Measurements from ENCODE around the gene RNF151.
"Not testable (repeated sequence)": the region's sequence is repeated elsewhere in the genome, so short reads cannot be mapped to it uniquely, and the experiment has no call there.

The RNF151 gene

DNA sequence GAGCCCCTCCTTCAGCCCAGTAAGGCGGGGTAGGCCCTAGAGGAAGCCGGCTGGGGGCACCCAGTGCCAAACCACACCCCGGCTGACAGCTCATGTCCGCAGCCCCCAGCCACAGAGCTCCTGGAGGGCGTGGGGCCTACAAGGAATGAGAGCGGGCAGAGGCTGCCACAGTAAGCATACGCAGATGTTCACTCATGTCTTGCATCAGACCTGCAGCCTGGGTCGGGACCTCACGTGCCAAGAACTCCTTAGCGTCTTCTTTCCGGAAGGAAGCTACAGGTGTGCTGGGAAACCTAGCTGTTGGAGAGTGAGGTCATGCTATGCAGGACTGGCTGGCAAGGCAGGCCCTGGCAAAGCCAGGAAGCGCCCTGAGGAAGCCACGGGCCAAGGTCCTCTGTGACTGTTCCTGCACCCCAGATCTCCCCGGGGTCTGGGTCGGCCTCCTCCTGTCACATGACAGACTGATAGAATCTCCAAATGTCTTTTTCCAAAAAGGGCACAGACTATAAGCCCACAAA is 41.4 kb downstream of the RNF151 start:
- DNase-seq (ENCODE audit: low read depth) = peak; percentile 89
- TF ChIP-seq, protein P1, sequence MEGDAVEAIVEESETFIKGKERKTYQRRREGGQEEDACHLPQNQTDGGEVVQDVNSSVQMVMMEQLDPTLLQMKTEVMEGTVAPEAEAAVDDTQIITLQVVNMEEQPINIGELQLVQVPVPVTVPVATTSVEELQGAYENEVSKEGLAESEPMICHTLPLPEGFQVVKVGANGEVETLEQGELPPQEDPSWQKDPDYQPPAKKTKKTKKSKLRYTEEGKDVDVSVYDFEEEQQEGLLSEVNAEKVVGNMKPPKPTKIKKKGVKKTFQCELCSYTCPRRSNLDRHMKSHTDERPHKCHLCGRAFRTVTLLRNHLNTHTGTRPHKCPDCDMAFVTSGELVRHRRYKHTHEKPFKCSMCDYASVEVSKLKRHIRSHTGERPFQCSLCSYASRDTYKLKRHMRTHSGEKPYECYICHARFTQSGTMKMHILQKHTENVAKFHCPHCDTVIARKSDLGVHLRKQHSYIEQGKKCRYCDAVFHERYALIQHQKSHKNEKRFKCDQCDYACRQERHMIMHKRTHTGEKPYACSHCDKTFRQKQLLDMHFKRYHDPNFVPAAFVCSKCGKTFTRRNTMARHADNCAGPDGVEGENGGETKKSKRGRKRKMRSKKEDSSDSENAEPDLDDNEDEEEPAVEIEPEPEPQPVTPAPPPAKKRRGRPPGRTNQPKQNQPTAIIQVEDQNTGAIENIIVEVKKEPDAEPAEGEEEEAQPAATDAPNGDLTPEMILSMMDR (conservative IDR thresholded peaks at IDR 0.05; ENCODE audit: control insufficient read depth, insufficient read depth, low read depth, low read length) = no peak
- peak overlapping the region; percentile 63 for H3K4me3 ChIP-seq (ENCODE audit: control insufficient read depth, low read depth, low read length)

DNA sequence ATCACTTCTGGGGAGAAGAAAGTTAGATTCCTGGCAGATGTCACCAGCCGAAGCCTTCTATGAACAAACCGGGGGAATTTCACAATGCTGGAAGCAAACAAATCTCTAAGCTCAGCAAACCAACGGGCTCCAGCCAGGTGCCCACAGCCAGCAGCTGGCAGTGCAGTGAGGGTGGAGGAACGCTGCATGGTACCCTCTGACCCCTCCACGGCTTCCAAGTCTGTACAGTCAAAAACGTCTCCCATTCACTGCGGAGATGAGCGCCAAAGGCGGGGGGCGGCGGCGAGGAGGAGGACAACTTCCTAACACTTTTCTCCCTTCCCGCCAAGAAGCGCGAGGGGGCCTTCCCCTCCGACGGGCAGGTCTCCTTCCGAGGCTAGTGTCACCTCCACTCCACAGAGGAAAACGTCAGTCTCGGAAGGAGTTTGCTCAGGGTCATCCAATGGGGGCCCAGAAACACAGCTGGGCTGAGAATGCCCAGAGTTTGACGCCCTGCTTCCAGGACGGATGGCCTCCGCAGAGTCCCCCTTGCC is 42.0 kb downstream of the RNF151 start:
- TF ChIP-seq, protein P1 (conservative IDR thresholded peaks at IDR 0.05; ENCODE audit: control insufficient read depth, insufficient read depth, low read depth, low read length) = no peak
- peak overlapping the region; percentile 63 for H3K4me3 ChIP-seq (ENCODE audit: control insufficient read depth, low read depth, low read length)
- peak; percentile 55 for DNase-seq (ENCODE audit: low read depth)

DNA sequence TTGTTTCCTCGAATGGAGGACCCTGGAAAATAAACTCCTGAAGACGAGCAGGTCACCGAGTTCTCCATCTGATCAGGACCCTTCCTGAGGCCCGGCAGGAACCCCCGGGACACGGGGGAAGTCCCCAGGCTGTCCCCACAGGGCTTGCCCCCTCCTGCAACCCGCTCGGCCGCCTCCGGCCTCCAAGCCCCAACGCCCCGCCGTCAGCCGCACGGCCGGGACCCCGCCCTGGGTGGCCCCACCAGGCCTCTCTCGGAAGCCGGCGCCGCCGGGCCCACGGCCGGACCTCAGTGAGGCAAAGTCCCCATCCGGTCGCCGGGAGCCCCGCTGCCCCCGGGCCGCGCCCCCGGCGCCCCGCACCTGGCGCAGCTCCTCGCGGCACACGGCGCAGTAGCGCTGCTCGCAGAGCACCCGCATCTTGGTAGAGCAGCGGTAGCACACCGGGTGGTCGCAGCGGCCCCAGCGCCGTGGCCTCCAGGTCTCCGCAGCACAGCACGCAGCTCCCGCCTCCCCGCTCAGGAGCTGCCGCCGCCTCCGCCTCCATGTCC is 42.6 kb downstream of the RNF151 start:
- H3K4me3 ChIP-seq (ENCODE audit: control insufficient read depth, low read depth, low read length) = peak overlapping the region; percentile 63
- TF ChIP-seq, protein P1 (conservative IDR thresholded peaks at IDR 0.05; ENCODE audit: control insufficient read depth, insufficient read depth, low read depth, low read length) = no peak
- no peak for DNase-seq (ENCODE audit: low read depth)

DNA sequence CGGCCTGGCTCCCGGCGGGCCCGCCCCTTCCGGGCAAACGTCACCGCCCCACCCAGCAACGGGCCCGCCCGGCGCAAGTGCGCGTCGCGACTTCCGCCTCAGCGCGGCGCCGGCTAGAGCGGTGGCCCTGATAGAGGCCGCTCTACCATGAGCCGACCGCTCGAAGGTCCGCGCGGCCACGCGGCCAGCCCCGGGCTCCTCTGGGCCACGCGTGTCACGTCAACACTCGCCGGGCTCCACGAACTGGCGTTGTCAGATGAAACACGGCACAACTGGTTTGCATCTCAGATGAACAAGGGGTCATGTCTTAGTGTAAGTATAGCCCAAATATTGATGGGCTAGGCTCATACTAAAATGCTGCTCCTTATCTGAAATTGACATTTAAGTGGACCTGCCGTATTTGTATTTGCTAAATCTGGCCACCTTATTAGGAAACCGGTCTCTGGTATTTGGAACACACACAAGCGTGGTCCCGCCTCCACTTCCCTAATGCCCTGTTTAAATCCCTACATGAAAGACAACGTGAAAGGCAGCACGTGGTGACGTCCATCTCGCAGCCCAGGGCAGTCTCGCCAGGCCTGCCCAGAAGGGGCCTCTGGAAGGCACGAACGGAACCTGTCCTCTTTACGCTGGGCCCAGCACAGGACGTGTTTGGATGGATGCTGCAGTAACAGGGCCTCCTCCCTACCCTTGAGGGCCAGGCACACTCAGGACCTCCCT is 43.3 kb downstream of the RNF151 start, which contains the start of gene ZNF598:
Gene ZNF598 (minus strand): TSS at position 31 of the 720 bp plus-strand sequence.
- peak; percentile 77 for DNase-seq (ENCODE audit: low read depth)
- TF ChIP-seq, protein P1 (conservative IDR thresholded peaks at IDR 0.05; ENCODE audit: control insufficient read depth, insufficient read depth, low read depth, low read length) = no peak
- peak within 1 kb of the TSS; percentile 81 for H3K4me3 ChIP-seq (ENCODE audit: control insufficient read depth, low read depth, low read length)

DNA sequence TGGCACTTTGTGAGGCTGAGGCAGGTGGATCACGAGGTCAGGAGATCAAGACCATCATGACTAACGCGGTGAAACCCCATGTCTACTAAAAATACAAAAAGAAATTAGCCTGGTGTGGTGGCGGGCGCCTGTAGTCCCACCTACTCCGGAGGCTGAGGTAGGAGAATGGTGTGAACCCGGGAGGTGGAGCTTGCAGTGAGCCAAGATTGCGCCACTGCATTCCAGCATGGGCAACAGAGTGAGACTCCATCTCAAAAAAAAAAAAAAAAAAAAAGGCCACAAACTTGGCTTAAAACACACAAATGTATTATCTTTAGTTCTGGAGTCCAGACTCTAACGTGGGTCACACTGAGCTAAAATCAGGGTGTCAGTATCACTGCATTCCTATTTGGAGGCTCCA is 45.1 kb downstream of the RNF151 start:
- not testable (repeated sequence) for DNase-seq (ENCODE audit: low read depth); H3K4me3 ChIP-seq (ENCODE audit: control insufficient read depth, low read depth, low read length)

DNA sequence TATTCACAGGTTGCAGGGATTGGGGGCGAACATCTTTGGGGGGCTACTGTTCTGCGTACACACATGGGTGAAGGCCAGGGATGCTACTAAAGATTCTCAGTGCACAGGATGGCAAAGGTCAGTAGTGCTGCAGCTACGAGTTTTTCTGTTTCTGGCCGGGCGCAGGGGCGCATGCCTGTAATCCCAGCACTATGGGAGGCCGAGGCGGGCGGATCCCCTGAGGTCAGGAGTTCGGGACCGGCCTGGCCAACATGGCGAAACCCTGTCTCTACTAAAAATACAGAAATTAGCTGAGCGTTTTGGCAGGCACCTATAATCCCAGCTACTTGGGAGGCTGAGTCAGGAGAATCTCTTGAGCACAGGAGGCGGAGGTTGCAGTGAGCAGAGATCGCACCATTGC is 46.9 kb downstream of the RNF151 start:
- H3K4me3 ChIP-seq (ENCODE audit: control insufficient read depth, low read depth, low read length) = no peak overlapping the region
- no peak for DNase-seq (ENCODE audit: low read depth)
- TF ChIP-seq, protein P1 (conservative IDR thresholded peaks at IDR 0.05; ENCODE audit: control insufficient read depth, insufficient read depth, low read depth, low read length) = no peak
